WTC11 (cell line): ENCODE results near the gene CDC37L1. TPM values are rescaled to one million over a fixed set of nuclear protein-coding genes. Genes with fewer than 3 reads are reported as not detected.

Source experiments
- ATAC-seq: fragments of 200-7000 bp; cut with Tn5 transposase; 2 replicates; pipeline ENCODE4 v1.10.0; 2021; ENCODE audit warnings: mild to moderate bottlenecking, moderate library complexity
- CTCF ChIA-PET: fragments of 300-600 bp; sonication (Branson Sonifier 250); formaldehyde crosslinking; loops from one replicate; lab custom pipeline; 2021; ENCODE audit warnings: antibody characterized with exemption; lab: Charles Lee
- POLR2A ChIA-PET: fragments of 350-600 bp; sonication (Branson Sonifier 250); formaldehyde crosslinking; loops from one replicate; lab custom pipeline; 2021; ENCODE audit warnings: antibody characterized with exemption; lab: Charles Lee
- DNase-seq: peaks from one replicate; pipeline ENCODE4 v3.0.0; 2021; ENCODE audit warnings: low spot score
- H3K27ac Mint-ChIP-seq: 2 replicates; pipeline ENCODE4 v1.8.0; 2021; ENCODE audit warnings: mixed read lengths
- H3K27me3 Mint-ChIP-seq: 2 replicates; pipeline ENCODE4 v1.8.0; 2021; ENCODE audit warnings: low read depth, mild to moderate bottlenecking, moderate library complexity, mixed read lengths
- H3K36me3 Mint-ChIP-seq: 2 replicates; pipeline ENCODE4 v1.8.0; 2021; ENCODE audit warnings: mixed read lengths
- H3K4me1 Mint-ChIP-seq: 2 replicates; pipeline ENCODE4 v1.8.0; 2022; ENCODE audit warnings: mixed read lengths
- H3K4me3 Mint-ChIP-seq: 2 replicates; pipeline ENCODE4 v1.8.0; 2021; ENCODE audit warnings: mild to moderate bottlenecking, moderate library complexity, mixed read lengths
- H3K9me3 Mint-ChIP-seq: 2 replicates; pipeline ENCODE4 v1.8.0; 2021; ENCODE audit warnings: mixed read lengths
- NFYB ChIP-seq: sonication (generic); formaldehyde crosslinking; conservative IDR thresholded peaks from 2 replicates; pipeline ENCODE4 v1.8.0; 2022; ENCODE audit warnings: low read depth, missing genetic modification reagents
- RELA ChIP-seq: sonication (generic); formaldehyde crosslinking; IDR thresholded peaks from 2 replicates; pipeline ENCODE4 v1.8.1; 2022; ENCODE audit warnings: missing genetic modification reagents, mild to moderate bottlenecking, borderline replicate concordance
- TCF7 ChIP-seq: sonication (generic); formaldehyde crosslinking; IDR thresholded peaks from 2 replicates; pipeline ENCODE4 v1.8.0; 2022; ENCODE audit warnings: mild to moderate bottlenecking, low read depth, missing genetic modification reagents, moderate library complexity
- ZNF121 ChIP-seq: sonication (generic); formaldehyde crosslinking; IDR thresholded peaks from 2 replicates; pipeline ENCODE4 v1.8.0; 2023; ENCODE audit warnings: missing genetic modification reagents
- ZNF138 ChIP-seq: sonication (generic); formaldehyde crosslinking; conservative IDR thresholded peaks from 2 replicates; pipeline ENCODE4 v1.8.1; 2022; ENCODE audit warnings: mild to moderate bottlenecking, moderate library complexity, missing genetic modification reagents
- ZNF396 ChIP-seq: fragments of 250-450 bp; sonication (Bioruptor Pico); IDR thresholded peaks from 2 replicates; pipeline ENCODE4 v1.8.0; 2021; ENCODE audit warnings: mild to moderate bottlenecking, moderate library complexity, borderline replicate concordance
- ZNF416 ChIP-seq: fragments of 250-450 bp; sonication (Bioruptor Pico); IDR thresholded peaks from 2 replicates; pipeline ENCODE4 v1.9.0; 2021; ENCODE audit warnings: mild to moderate bottlenecking, inconsistent platforms
- total RNA-seq: library from RNA; stranded (reverse); gene quantifications from 3 replicates; pipeline ENCODE4 v1.2.3, GENCODE V29; 2021
- TF ChIP-seq, protein P1 (sequence below): fragments of 250-450 bp; sonication (Bioruptor Pico); conservative IDR thresholded peaks from 2 replicates; pipeline ENCODE4 v1.9.0; 2021; ENCODE audit warnings: mild to moderate bottlenecking
- TF ChIP-seq, protein P2 (sequence below): sonication (generic); formaldehyde crosslinking; IDR thresholded peaks from 2 replicates; pipeline ENCODE4 v1.8.1; 2022; ENCODE audit warnings: mild to moderate bottlenecking, missing genetic modification reagents, moderate library complexity, borderline replicate concordance
- TF ChIP-seq, protein P3 (sequence below): fragments of 250-450 bp; sonication (Bioruptor Pico); IDR thresholded peaks from 2 replicates; pipeline ENCODE4 v1.8.0; 2021; ENCODE audit warnings: mild to moderate bottlenecking
- TF ChIP-seq, protein P4 (sequence below): sonication (generic); formaldehyde crosslinking; IDR thresholded peaks from 2 replicates; pipeline ENCODE4 v1.8.1; 2023; ENCODE audit warnings: mild to moderate bottlenecking, missing genetic modification reagents, moderate library complexity
- TF ChIP-seq, protein P5 (sequence below): sonication (generic); formaldehyde crosslinking; IDR thresholded peaks from 2 replicates; pipeline ENCODE4 v1.8.0; 2023; ENCODE audit warnings: mild to moderate bottlenecking, missing genetic modification reagents
- TF ChIP-seq, protein P6 (sequence below): fragments of 250-450 bp; sonication (Bioruptor Pico); IDR thresholded peaks from 2 replicates; pipeline ENCODE4 v1.9.0; 2021; ENCODE audit warnings: mild to moderate bottlenecking, borderline replicate concordance
- TF ChIP-seq, protein P7 (sequence below): sonication (generic); formaldehyde crosslinking; IDR thresholded peaks from 2 replicates; pipeline ENCODE4 v1.8.0; 2022; ENCODE audit warnings: mild to moderate bottlenecking, missing genetic modification reagents
- TF ChIP-seq, protein P8 (sequence below): fragments of 250-450 bp; sonication (Bioruptor Pico); IDR thresholded peaks from 2 replicates; pipeline ENCODE4 v1.9.0; 2021; ENCODE audit warnings: mild to moderate bottlenecking

CDC37L1 gene
- total RNA-seq, 1 experiment from 2014 or later = 20.1 TPM

DNA sequence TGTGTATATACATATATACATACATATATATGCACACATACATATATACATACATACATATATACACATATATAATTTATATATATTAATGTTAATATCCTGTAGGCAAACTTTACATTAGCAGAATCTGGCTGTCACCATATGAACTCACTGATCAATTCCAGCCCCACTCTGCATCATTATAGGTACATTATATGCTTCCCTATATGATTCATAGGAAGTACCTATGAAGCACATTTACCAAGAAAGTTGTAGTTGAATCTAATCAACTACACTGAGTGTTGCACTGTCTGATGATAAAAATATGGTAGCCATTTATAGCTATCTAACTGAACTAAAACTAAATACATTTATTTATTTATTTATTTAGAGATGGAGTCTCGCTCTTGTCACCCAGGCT is 7.6 kb upstream of the CDC37L1 start:
- ATAC-seq = no peak
- H3K36me3 Mint-ChIP-seq = no peaks in the 10 kb centered on the region

More for the DNA sequence above, 7.6 kb upstream of the CDC37L1 start:
- H3K9me3 Mint-ChIP-seq = no peaks in the 10 kb centered on the region
- DNase-seq = no peak
- H3K4me3 Mint-ChIP-seq = no peak overlapping the region
- H3K4me1 Mint-ChIP-seq = peaks cover 20% of the 10 kb centered on the region
- CTCF ChIA-PET = no interaction called here
- H3K27ac Mint-ChIP-seq = no peak overlapping the region
- no peaks in the 10 kb centered on the region; the same call in 1 of the 2 replicates for H3K27me3 Mint-ChIP-seq
- TF ChIP-seq, protein P1, sequence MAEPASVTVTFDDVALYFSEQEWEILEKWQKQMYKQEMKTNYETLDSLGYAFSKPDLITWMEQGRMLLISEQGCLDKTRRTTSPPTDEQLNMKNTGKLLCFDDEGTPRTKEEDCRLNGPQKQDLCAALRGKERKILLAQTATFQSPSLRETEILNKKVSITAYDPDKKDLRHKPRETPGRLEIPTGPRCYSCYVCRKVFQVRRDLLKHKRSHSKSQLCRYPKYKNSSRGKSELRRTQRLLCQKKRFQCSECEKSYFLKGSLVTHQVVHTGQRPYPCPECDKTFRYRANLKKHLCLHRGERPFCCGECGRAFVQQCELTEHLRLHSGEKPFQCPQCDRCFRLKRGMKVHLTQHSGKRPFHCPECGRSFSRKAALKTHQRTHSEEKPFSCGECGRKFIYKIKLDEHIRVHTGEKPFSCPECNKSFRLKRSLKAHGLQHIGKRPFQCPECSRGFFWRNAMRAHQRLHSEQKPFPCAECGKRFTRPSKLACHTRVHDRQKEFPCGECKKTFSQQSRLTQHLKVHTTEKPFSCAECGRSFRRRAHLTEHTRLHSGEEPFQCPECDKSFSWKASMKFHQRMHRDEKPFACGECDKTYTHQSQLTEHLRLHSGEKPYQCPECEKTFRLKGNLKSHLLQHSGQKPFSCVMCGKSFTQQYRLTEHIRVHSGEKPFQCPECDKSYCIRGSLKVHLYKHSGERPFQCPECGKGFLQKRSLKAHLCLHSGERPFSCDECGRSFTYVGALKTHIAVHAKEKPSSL = no peak
- TF ChIP-seq, protein P2, sequence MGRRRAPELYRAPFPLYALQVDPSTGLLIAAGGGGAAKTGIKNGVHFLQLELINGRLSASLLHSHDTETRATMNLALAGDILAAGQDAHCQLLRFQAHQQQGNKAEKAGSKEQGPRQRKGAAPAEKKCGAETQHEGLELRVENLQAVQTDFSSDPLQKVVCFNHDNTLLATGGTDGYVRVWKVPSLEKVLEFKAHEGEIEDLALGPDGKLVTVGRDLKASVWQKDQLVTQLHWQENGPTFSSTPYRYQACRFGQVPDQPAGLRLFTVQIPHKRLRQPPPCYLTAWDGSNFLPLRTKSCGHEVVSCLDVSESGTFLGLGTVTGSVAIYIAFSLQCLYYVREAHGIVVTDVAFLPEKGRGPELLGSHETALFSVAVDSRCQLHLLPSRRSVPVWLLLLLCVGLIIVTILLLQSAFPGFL (CRISPR knock-in tag) = no peak
- TF ChIP-seq ZNF396 (no peak), TCF7 (CRISPR knock-in tag) (no peak), ZNF416 (no peak), RELA (no peak), ZNF121 (CRISPR knock-in tag) (no peak), NFYB (CRISPR knock-in tag) (no peak), ZNF138 (CRISPR knock-in tag) (no peak)
- TF ChIP-seq, protein P3, sequence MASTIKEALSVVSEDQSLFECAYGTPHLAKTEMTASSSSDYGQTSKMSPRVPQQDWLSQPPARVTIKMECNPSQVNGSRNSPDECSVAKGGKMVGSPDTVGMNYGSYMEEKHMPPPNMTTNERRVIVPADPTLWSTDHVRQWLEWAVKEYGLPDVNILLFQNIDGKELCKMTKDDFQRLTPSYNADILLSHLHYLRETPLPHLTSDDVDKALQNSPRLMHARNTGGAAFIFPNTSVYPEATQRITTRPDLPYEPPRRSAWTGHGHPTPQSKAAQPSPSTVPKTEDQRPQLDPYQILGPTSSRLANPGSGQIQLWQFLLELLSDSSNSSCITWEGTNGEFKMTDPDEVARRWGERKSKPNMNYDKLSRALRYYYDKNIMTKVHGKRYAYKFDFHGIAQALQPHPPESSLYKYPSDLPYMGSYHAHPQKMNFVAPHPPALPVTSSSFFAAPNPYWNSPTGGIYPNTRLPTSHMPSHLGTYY (CRISPR knock-in tag) = no peak
- TF ChIP-seq, protein P4, sequence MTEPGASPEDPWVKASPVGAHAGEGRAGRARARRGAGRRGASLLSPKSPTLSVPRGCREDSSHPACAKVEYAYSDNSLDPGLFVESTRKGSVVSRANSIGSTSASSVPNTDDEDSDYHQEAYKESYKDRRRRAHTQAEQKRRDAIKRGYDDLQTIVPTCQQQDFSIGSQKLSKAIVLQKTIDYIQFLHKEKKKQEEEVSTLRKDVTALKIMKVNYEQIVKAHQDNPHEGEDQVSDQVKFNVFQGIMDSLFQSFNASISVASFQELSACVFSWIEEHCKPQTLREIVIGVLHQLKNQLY (CRISPR knock-in tag) = no peak
- TF ChIP-seq, protein P5, sequence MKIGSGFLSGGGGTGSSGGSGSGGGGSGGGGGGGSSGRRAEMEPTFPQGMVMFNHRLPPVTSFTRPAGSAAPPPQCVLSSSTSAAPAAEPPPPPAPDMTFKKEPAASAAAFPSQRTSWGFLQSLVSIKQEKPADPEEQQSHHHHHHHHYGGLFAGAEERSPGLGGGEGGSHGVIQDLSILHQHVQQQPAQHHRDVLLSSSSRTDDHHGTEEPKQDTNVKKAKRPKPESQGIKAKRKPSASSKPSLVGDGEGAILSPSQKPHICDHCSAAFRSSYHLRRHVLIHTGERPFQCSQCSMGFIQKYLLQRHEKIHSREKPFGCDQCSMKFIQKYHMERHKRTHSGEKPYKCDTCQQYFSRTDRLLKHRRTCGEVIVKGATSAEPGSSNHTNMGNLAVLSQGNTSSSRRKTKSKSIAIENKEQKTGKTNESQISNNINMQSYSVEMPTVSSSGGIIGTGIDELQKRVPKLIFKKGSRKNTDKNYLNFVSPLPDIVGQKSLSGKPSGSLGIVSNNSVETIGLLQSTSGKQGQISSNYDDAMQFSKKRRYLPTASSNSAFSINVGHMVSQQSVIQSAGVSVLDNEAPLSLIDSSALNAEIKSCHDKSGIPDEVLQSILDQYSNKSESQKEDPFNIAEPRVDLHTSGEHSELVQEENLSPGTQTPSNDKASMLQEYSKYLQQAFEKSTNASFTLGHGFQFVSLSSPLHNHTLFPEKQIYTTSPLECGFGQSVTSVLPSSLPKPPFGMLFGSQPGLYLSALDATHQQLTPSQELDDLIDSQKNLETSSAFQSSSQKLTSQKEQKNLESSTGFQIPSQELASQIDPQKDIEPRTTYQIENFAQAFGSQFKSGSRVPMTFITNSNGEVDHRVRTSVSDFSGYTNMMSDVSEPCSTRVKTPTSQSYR (CRISPR knock-in tag) = no peak
- TF ChIP-seq, protein P6, sequence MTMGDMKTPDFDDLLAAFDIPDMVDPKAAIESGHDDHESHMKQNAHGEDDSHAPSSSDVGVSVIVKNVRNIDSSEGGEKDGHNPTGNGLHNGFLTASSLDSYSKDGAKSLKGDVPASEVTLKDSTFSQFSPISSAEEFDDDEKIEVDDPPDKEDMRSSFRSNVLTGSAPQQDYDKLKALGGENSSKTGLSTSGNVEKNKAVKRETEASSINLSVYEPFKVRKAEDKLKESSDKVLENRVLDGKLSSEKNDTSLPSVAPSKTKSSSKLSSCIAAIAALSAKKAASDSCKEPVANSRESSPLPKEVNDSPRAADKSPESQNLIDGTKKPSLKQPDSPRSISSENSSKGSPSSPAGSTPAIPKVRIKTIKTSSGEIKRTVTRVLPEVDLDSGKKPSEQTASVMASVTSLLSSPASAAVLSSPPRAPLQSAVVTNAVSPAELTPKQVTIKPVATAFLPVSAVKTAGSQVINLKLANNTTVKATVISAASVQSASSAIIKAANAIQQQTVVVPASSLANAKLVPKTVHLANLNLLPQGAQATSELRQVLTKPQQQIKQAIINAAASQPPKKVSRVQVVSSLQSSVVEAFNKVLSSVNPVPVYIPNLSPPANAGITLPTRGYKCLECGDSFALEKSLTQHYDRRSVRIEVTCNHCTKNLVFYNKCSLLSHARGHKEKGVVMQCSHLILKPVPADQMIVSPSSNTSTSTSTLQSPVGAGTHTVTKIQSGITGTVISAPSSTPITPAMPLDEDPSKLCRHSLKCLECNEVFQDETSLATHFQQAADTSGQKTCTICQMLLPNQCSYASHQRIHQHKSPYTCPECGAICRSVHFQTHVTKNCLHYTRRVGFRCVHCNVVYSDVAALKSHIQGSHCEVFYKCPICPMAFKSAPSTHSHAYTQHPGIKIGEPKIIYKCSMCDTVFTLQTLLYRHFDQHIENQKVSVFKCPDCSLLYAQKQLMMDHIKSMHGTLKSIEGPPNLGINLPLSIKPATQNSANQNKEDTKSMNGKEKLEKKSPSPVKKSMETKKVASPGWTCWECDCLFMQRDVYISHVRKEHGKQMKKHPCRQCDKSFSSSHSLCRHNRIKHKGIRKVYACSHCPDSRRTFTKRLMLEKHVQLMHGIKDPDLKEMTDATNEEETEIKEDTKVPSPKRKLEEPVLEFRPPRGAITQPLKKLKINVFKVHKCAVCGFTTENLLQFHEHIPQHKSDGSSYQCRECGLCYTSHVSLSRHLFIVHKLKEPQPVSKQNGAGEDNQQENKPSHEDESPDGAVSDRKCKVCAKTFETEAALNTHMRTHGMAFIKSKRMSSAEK = no peak
- TF ChIP-seq, protein P7, sequence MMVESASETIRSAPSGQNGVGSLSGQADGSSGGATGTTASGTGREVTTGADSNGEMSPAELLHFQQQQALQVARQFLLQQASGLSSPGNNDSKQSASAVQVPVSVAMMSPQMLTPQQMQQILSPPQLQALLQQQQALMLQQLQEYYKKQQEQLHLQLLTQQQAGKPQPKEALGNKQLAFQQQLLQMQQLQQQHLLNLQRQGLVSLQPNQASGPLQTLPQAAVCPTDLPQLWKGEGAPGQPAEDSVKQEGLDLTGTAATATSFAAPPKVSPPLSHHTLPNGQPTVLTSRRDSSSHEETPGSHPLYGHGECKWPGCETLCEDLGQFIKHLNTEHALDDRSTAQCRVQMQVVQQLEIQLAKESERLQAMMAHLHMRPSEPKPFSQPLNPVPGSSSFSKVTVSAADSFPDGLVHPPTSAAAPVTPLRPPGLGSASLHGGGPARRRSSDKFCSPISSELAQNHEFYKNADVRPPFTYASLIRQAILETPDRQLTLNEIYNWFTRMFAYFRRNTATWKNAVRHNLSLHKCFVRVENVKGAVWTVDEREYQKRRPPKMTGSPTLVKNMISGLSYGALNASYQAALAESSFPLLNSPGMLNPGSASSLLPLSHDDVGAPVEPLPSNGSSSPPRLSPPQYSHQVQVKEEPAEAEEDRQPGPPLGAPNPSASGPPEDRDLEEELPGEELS (CRISPR knock-in tag) = no peak
- TF ChIP-seq, protein P8, sequence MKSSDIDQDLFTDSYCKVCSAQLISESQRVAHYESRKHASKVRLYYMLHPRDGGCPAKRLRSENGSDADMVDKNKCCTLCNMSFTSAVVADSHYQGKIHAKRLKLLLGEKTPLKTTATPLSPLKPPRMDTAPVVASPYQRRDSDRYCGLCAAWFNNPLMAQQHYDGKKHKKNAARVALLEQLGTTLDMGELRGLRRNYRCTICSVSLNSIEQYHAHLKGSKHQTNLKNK (CRISPR knock-in tag) = no peak
- POLR2A ChIA-PET = no interaction called here
